ENCODE data around the gene HOXC6. TPM values are rescaled to one million over a fixed set of nuclear protein-coding genes. Genes with fewer than 3 reads are reported as not detected.

The HOXC6 gene
- total RNA-seq, 1 experiment from 2014 or later, result 10.2 TPM

DNA sequence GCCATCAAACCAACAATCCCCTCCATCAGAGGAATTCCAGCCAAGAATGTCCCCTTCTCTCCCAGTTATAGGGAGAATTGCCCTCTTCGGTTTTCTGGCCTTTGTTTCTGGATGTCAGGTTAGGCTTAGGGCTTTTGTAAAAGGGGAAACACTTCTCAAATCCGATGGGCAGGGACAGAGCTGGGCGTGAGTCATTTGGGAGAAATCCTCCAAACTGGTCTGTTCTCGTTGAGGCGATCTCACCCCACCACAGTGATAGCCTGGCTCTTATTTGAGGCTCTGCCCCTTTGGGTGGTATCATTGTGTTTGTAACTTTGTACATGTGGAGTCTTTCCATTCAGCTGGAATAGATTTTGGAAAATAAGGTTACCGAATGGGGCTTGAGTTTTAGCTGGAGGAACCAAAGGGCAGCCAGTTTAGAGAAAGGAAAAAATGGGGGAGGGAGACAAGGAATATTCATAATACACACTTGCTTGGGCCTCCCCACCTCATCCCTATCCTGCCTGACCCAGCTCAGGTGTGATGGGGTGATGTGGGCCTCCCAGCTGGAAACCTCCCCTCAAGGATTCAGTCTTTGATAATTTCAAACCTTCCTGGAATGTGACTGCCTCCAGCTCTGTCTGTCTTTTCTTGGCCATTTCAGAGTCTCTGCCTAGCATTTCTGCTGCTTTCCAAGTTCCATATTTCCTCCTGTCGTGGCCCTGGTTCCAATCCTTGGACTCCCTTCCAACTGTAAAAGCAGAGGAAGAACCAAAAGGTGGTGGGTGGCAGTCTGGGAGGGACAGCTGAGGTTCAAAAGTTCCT is 32.9 kb downstream of the HOXC6 start:
- Histone ChIP-seq H3K36me3 (ENCODE audit: control insufficient read depth, insufficient read depth, low read length) (no peaks in the 10 kb centered on the region), H3K4me3 (ENCODE audit: low read depth, low read length) (no peak overlapping the region), H3K27me3 (replicated peaks; ENCODE audit: control insufficient read depth, insufficient read depth, low read length) (no peaks in the 10 kb centered on the region), H3K9me3 (no peaks in the 10 kb centered on the region), H3K4me1 (peaks cover 19% of the 10 kb centered on the region; the same call in 1 of the 2 replicates)
- no peaks in the 10 kb centered on the region for H3K27me3 Mint-ChIP-seq (ENCODE audit: insufficient read depth, unreplicated experiment)
- H3K27ac Mint-ChIP-seq (ENCODE audit: unreplicated experiment), result no peak overlapping the region
- TF ChIP-seq CTCF (IDR thresholded peaks at IDR 0.05; ENCODE audit: insufficient read depth in 1 of 2, low read depth in 1 of 2, low read length in 1 of 2, severe bottlenecking in 1 of 2, unreplicated experiment in 1 of 2), result no peak
- H3K4me1 Mint-ChIP-seq (ENCODE audit: low read depth, unreplicated experiment), result peaks cover 28% of the 10 kb centered on the region
- H3K36me3 Mint-ChIP-seq (ENCODE audit: insufficient read depth, unreplicated experiment), result peaks cover 6% of the 10 kb centered on the region
- intact Hi-C loops (cut with micrococcal nuclease; ENCODE audit: unreplicated experiment), result no loop called here
- ChIA-PET CTCF (interaction anchor here (0.5 to 0.6 kb wide), 2 partner anchors 9 to 12 kb away, joined by 3 to 4 read pairs; no protein-coding TSS in a partner anchor), POLR2A (interaction anchor here (0.6 kb wide), 1 partner anchor 621 kb away, joined by 5 read pairs; no protein-coding TSS in a partner anchor)
- no peak overlapping the region for H3K4me3 Mint-ChIP-seq (ENCODE audit: unreplicated experiment)
- DNase-seq, result no peak
- H3K9me3 Mint-ChIP-seq (ENCODE audit: unreplicated experiment), result no peaks in the 10 kb centered on the region
- BruUV-seq (replicated peaks), result no TSS peak

DNA sequence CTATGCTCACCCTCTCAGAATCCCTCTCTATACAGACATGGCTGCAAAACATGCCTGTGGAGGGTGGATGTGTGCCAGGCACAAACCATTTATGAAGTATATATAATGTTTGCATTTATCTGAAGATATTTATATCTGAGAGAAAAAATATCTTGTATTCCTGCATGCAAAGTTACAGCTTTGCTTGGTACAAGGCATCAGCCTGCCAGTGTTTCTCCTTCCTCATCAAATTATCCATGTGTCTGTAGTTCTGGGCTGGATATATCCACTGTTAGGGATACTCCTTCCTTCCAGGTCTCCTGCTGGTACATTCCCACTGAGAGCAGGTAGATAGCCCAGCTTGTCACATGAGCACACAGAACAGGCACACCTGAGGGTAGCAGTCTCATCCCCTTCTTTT is 37.4 kb downstream of the HOXC6 start:
- no peak for DNase-seq
- no peak for TF ChIP-seq CTCF (IDR thresholded peaks at IDR 0.05; ENCODE audit: insufficient read depth in 1 of 2, low read depth in 1 of 2, low read length in 1 of 2, severe bottlenecking in 1 of 2, unreplicated experiment in 1 of 2)
- Mint-ChIP-seq H3K4me1 (ENCODE audit: low read depth, unreplicated experiment) (peaks cover 31% of the 10 kb centered on the region), H3K27ac (ENCODE audit: unreplicated experiment) (no peak overlapping the region), H3K36me3 (ENCODE audit: insufficient read depth, unreplicated experiment) (no peaks in the 10 kb centered on the region), H3K9me3 (ENCODE audit: unreplicated experiment) (no peaks in the 10 kb centered on the region), H3K4me3 (ENCODE audit: unreplicated experiment) (no peak overlapping the region), H3K27me3 (ENCODE audit: insufficient read depth, unreplicated experiment) (no peaks in the 10 kb centered on the region)
- Histone ChIP-seq H3K36me3 (ENCODE audit: control insufficient read depth, insufficient read depth, low read length) (no peaks in the 10 kb centered on the region), H3K4me3 (ENCODE audit: low read depth, low read length) (no peak overlapping the region), H3K27me3 (replicated peaks; ENCODE audit: control insufficient read depth, insufficient read depth, low read length) (no peaks in the 10 kb centered on the region), H3K4me1 (peaks cover 22% of the 10 kb centered on the region), H3K9me3 (no peaks in the 10 kb centered on the region)
- ChIA-PET POLR2A (no interaction called here), CTCF (no interaction called here)
- intact Hi-C loops (cut with micrococcal nuclease; ENCODE audit: unreplicated experiment), result no loop called here
- no TSS peak for BruUV-seq (replicated peaks)

DNA sequence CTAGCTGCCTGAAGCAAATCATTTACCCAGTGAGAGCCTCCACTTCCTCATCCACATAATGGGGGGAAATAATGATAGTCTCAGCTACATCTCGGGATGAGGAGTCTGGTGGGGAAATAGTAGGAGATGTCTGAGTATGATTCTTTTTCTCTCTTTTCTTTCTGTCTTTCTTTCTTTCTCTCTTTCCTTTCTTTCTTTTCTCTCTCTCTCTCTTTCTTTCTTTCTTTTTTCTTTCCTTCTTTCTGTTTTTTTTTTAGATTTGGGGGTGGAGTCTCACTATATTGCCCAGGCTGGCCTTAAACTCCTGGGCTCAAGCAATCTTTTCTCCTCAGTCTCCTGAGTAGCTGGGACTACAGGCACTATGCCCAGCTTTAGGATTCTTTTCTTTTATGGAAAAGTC is 38.2 kb downstream of the HOXC6 start:
- POLR2A ChIA-PET, result no interaction called here
- BruUV-seq (replicated peaks), result no TSS peak
- Mint-ChIP-seq H3K27me3 (ENCODE audit: insufficient read depth, unreplicated experiment) (no peaks in the 10 kb centered on the region), H3K36me3 (ENCODE audit: insufficient read depth, unreplicated experiment) (no peaks in the 10 kb centered on the region), H3K9me3 (ENCODE audit: unreplicated experiment) (no peaks in the 10 kb centered on the region), H3K27ac (ENCODE audit: unreplicated experiment) (no peak overlapping the region), H3K4me1 (ENCODE audit: low read depth, unreplicated experiment) (peaks cover 25% of the 10 kb centered on the region), H3K4me3 (ENCODE audit: unreplicated experiment) (no peak overlapping the region)
- TF ChIP-seq CTCF (IDR thresholded peaks at IDR 0.05; ENCODE audit: insufficient read depth in 1 of 2, low read depth in 1 of 2, low read length in 1 of 2, severe bottlenecking in 1 of 2, unreplicated experiment in 1 of 2), result no peak
- DNase-seq, result no peak
- intact Hi-C loops (cut with micrococcal nuclease; ENCODE audit: unreplicated experiment), result no loop called here
- peaks cover 17% of the 10 kb centered on the region for H3K4me1 ChIP-seq
- no peak overlapping the region for H3K4me3 ChIP-seq (ENCODE audit: low read depth, low read length)
- H3K27me3 ChIP-seq (replicated peaks; ENCODE audit: control insufficient read depth, insufficient read depth, low read length), result no peaks in the 10 kb centered on the region
- no peaks in the 10 kb centered on the region for H3K9me3 ChIP-seq
- CTCF ChIA-PET, result no interaction called here
- H3K36me3 ChIP-seq (ENCODE audit: control insufficient read depth, insufficient read depth, low read length), result no peaks in the 10 kb centered on the region
